ES-I3 (cell line): ENCODE results near the gene DGKD.

Source experiments
- H3K36me3 ChIP-seq: 2 replicates; pipeline ENCODE4 v1.6.1; 2013; ENCODE audit warnings: mild to moderate bottlenecking, low read length, control low read depth, moderate library complexity; ENCODE audit not compliant: insufficient read depth
- H3K4me1 ChIP-seq: 2 replicates; pipeline ENCODE4 v1.6.1; 2013; ENCODE audit warnings: mild to moderate bottlenecking, control low read depth, low read length; ENCODE audit not compliant: insufficient read depth
- H3K9ac ChIP-seq: 2 replicates; pipeline ENCODE4 v1.6.1; 2013; ENCODE audit warnings: low read depth, mild to moderate bottlenecking, low read length, moderate library complexity
- H3K9me3 ChIP-seq: 2 replicates; pipeline ENCODE4 v1.6.1; 2013; ENCODE audit warnings: mild to moderate bottlenecking, low read length, moderate library complexity; ENCODE audit not compliant: control insufficient read depth, insufficient read depth

DGKD gene

DNA sequence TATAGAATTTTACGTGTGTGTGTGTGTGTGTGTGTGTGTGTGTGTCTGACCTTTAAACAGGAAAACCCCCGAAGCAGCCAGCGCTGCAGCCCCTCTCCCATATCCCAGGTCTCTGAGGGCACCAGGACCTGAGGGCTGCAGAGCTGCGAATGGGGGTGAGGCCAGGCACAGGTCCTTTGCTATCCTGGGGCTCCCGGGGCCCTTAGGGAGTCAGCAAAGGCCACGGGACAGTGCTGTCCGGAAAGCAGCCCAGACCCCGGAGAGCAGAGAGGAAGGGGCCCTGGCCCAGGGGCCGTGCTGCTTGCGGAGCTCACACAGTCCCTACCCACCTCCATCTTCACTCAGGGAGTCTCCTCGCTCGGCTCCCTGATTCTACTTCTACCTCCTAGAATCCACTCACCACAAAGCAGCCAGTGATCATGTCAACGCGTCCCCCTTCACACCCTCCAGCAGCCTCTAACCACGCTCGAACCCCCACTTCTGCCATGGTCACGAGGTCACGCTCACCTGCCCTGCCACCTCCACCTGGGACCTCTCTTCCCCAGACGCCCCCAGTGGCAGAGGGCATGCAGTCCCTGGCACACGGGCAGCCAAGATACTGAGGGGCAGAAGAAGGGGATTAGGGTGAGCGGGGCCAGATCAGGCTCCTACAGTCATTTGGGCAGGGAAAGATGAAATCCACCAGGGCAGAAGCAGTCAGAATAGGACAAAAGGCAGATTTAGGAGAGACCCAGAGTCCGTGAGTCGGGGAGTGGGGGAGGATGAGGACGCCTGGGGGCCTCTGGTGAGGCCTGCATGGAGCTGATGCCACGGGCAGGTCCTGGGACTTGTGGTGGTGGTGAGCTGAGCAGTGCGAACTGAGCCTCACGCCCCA, 125.6 kb downstream of the DGKD start:
- H3K36me3 ChIP-seq, result peaks cover 11% of the 10 kb centered on the region
- H3K9ac ChIP-seq, result no peak overlapping the region
- no peaks in the 10 kb centered on the region for H3K4me1 ChIP-seq
- peaks cover 15% of the 10 kb centered on the region for H3K9me3 ChIP-seq

DNA sequence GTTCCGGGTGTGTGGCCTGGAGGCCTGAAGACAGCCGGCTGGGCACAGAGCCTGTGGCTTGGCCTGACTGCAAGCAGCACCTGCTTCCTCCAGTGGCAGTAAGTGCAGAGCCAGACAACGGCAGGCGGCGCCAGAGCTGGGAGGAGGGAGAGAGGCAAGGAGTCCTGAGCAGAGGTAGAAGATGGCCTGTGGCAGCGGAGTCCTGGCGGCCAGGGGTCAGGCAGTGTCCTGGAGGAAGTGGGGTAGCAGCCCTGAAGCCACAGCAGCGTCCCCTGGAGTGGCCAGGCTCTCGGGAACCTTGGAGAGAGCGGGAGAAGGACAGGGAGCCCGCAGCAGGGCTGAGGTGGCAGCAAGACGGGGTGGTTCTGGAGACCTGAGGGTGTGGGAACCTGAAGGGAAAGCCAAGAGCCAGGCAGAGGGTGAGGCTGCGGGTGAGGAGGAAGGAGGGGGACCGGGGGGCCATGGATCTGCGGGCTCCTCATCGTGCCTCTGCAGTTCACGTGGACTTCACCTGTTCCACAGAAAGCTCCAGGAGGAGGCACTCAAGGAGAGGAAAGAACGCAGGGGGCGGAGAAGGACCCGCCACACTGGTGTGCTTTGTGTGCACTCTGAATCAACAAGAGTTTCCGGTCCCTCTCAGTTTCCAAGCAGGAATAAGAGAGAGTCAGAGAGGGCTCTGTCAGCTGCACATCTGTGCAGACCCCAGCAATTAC, 126.4 kb downstream of the DGKD start:
- H3K4me1 ChIP-seq, result no peaks in the 10 kb centered on the region
- H3K9ac ChIP-seq, result no peak overlapping the region
- peaks cover 11% of the 10 kb centered on the region for H3K36me3 ChIP-seq
- H3K9me3 ChIP-seq, result peaks cover 15% of the 10 kb centered on the region

DNA sequence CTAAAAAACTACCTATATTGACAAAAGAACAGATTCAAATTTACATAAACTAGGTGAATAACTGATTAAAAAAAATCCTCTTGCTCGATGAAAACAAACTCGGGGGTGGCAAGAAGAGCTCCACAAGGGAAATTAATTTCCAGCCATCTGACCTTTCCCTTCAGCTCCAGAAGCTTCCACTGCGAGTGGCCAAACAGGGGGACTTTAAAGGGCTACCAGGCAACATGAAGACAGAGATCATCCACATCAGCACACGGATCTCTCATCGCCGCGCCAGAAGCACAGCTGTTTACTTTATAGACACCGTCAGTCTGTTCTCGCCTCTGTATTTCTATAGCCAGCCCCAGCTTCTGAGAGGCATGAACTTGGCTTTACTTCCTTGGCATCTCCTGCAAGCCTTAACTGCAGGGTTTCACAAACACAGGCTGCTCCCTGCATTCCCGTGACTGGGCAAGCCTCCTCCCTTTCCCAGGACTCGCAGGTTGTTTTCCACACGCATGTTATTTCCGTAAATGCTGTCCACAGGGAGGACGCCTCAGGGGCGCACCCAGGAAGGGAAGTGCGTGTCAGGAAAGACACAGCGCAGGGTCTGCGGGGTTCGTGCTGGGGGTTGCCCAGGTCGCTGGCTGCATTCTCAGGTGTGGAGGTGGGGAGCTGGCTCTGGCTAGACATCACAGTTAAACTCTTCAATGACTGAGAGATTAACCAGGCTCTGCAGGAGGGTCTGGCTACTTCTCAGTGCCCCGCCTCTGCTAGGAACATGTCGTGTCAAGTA, 127.3 kb downstream of the DGKD start:
- Histone ChIP-seq H3K9ac (no peak overlapping the region), H3K4me1 (no peaks in the 10 kb centered on the region), H3K9me3 (peaks cover 15% of the 10 kb centered on the region), H3K36me3 (peaks cover 11% of the 10 kb centered on the region)

DNA sequence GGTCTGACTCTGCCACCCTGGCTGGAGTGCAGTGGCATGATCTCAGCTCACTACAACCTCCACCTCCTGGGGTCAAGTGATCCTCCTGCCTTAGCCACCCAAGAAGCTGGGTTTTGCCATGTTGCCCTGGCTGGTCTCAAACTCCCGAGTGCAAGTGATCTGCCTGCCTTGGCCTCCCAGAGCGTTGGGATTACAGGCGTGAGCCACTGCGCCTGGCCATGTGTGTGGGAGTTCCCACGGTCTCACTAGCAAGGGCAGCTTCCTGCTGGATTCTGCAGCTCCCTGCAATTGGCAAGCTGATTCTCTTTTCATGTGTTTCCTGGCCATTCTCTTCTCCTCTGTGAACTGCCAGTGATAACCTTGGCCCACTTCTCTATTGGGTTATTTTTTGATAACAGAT, 128.3 kb downstream of the DGKD start:
- H3K4me1 ChIP-seq, result no peaks in the 10 kb centered on the region
- peaks cover 11% of the 10 kb centered on the region for H3K36me3 ChIP-seq
- H3K9ac ChIP-seq, result no peak overlapping the region
- peaks cover 15% of the 10 kb centered on the region for H3K9me3 ChIP-seq

DNA sequence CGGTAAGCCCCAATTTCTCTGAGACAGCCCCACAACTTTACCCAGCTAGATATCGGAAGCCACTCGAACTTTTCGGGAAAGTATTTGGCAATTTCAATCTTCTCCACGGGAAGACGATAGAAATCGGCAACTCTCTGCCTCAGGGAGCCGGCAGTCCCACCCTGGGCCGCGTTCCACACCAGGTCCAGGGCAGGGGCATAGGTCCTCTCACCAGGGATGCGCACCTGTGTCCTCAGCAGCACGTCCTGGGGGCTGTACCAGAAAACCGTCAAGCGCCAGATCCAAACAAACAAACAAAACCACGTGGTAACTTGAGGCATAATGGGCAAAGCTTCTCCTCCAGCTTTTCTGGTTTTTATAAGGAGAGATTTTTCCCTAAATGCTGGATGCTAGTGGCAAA, 131.4 kb downstream of the DGKD start:
- Histone ChIP-seq H3K4me1 (no peaks in the 10 kb centered on the region), H3K9me3 (peaks cover 15% of the 10 kb centered on the region), H3K9ac (no peak overlapping the region), H3K36me3 (peaks cover 11% of the 10 kb centered on the region)

DNA sequence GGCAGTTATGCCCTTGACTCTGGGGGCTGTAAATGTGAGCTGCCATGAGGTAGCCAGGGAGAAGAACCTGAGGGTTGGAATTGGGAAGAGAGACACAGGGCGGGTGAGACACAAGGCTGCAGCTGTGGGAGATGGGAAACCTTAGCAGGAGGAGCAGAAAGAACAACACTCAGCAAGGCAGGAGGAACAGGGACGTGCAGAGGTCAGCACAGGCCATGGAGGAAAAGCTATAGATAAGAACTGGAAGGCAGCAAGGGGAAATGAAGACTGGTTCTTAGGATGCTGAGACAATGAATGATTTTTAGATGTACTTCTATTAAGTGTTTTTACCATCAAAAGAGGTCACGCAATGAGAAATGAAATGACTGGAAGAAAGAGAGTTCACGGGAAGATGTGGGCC, 132.1 kb downstream of the DGKD start:
- Histone ChIP-seq H3K9me3 (peaks cover 15% of the 10 kb centered on the region), H3K36me3 (peaks cover 9% of the 10 kb centered on the region; the same call in 1 of the 2 replicates), H3K9ac (no peak overlapping the region), H3K4me1 (no peaks in the 10 kb centered on the region)

DNA sequence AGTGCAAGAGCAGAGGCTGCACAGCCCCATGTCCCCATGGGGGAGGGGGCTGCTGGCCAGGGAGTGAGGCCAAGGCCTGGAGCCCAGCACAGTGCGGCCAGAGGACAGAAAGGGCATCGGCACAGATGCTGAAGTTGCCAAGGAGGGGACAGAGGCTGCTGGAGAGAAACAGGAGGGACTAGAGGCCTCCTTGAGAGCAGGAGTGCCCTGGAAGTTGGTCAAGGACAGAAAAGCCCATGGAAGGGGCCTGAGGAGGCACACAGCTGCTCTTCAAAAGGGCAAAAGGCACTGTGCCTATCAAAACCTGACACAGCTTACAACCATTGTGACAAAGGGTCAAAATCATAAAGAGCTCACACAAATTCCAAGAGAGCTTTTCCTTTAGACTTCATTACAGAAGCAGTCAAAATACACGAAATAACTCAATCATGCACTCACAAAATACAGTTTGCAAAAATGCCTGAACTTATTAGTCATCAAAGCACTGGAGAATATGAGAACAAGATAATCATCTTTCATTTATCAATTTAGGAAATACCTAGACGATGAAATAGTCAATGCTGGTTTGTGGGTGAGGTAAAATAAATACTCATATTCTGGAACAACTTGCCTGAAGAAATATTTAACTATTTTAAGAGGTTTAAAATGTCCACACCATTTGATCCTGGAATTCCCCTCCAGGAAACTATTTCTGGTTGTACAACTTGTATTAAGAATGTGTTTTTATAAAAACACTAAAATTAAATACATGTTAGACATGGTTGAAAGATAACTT, 132.7 kb downstream of the DGKD start:
- no peaks in the 10 kb centered on the region for H3K4me1 ChIP-seq
- H3K9me3 ChIP-seq, result peaks cover 15% of the 10 kb centered on the region
- peaks cover 9% of the 10 kb centered on the region; the same call in 1 of the 2 replicates for H3K36me3 ChIP-seq
- H3K9ac ChIP-seq, result no peak overlapping the region

DNA sequence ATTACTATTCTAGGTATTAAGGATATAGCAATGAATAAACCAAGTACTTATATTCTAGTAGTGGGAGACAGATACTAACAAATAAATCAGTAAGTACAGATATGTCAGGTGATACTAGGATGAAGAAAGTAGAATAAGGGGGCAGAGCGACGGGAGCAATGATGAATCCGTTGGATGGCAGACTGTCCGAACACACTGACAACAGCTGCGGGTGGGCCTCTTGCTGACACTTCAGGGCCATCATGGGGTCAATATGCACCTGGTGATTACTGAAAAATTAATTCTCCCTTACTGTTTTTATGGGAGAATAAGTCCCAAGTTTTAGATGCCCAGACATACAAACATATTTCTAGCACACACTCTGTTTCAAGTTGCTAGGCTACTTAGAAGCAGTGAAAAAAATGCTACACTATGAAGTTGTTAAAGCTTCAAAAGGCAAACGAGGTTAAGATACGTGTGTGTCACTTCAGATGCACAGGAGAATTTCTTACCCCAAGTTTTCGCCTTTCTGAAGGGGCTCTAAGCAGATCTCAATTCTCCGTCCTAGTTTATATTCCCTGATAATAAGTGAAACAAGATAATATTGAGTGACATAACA, 133.6 kb downstream of the DGKD start:
- Histone ChIP-seq H3K4me1 (no peaks in the 10 kb centered on the region), H3K36me3 (peaks cover 9% of the 10 kb centered on the region; the same call in 1 of the 2 replicates), H3K9me3 (peaks cover 10% of the 10 kb centered on the region), H3K9ac (no peak overlapping the region)

DNA sequence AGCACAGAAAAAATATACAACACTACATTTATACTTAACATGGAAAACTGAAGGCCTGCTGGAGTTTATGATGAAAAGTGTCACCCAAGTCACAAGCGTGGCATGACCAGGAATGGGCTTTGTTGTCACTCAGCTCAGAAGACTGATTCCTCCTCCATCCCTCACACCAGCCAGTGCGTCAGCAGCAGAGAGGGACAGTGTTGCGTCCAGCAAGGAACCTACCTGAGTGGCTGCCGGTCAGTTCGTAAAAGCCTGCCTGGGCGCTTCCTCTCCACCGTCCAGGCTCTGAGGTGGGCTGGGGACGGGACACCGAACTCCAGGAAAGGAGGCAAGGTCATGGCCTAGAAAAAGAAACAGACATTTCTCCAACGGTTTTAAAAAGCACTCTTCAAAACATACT, 134.8 kb downstream of the DGKD start:
- H3K9ac ChIP-seq, result no peak overlapping the region
- H3K9me3 ChIP-seq, result no peaks in the 10 kb centered on the region
- H3K4me1 ChIP-seq, result no peaks in the 10 kb centered on the region
- H3K36me3 ChIP-seq, result no peaks in the 10 kb centered on the region

DNA sequence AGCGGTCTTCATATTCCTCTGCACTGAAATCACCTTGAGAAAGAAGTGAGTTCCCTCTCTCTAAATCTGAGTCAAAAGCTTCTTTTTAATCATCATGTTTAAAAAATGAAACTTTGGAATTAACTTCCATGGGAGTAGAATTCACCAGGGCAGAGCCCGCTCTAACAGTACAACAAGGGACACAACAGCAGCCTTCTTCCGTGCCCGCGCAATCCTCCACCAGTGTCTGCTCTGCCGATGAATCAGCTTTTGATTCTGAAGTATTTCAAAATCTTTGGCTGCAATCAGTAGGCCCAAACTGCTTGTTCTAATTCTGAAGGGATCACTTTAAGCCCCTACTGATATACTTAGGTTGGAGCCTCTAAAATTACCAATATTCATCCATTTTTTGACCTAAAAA, 135.4 kb downstream of the DGKD start:
- Histone ChIP-seq H3K36me3 (no peaks in the 10 kb centered on the region), H3K9ac (no peak overlapping the region), H3K4me1 (no peaks in the 10 kb centered on the region), H3K9me3 (no peaks in the 10 kb centered on the region)

DNA sequence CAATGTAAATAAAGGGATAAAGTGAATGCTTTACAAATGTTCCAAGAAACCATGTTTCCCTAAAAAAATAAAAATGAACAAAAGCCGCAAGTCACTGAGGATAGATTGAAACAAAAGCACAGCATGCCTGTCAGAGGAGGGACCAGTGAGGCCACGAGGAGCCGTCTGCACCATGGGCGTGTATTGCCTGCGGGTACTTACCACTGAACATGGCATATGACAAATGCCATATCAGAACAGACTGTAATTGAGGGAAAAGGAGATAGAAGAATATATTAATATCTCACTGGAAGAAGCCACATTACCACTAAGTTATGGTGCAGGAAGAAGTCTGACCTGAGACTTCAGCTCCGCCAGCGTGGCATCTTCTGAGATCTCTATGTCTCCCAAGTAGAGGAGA, 136.5 kb downstream of the DGKD start:
- H3K36me3 ChIP-seq, result no peaks in the 10 kb centered on the region
- H3K4me1 ChIP-seq, result no peaks in the 10 kb centered on the region
- H3K9me3 ChIP-seq, result no peaks in the 10 kb centered on the region
- no peak overlapping the region for H3K9ac ChIP-seq

DNA sequence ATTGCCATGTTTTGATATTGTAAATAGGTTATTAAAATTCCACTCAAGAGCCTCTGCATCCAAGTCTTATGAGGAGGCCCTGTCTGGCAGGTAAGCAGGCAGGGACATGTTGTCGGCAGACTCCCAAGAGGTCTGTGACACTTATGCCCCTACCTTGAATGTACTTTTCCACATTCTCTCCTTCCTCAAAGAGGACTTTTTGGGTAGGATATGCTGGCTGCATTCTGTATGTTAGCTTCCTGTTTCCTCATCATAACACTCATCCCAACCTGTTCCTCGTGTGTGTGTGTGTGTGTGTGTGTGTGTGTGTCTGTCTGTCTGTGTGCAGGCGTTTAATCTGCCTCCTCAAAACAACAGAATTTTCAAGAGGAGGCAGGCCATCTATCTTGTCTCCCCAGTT, 137.0 kb downstream of the DGKD start:
- no peaks in the 10 kb centered on the region for H3K4me1 ChIP-seq
- H3K9me3 ChIP-seq, result no peaks in the 10 kb centered on the region
- no peaks in the 10 kb centered on the region for H3K36me3 ChIP-seq
- no peak overlapping the region for H3K9ac ChIP-seq

DNA sequence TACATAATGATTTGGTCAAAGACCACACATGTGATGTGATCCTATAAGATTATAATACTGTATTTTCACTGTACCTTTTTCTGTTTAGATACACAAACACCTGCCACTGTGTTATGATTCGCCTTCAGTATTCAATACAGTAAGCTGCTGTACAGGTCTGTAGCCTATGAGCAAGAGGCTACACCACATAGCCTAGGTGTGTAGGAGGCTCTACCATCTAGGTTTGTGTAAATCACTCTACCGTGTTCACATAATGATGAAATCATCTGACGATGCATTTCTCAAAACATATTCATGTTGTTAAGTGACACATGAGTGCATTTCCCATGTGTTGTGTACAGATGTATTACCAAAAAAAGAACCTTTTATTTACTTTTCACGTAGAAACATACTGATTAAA, 137.8 kb downstream of the DGKD start:
- H3K9me3 ChIP-seq, result no peaks in the 10 kb centered on the region
- no peak overlapping the region for H3K9ac ChIP-seq
- H3K36me3 ChIP-seq, result no peaks in the 10 kb centered on the region
- no peaks in the 10 kb centered on the region for H3K4me1 ChIP-seq
